Measurements from ENCODE around the gene SLC1A7.

Gene SLC1A7

GRCh38 chr1:53075206-53075605 is 67.2 kb downstream of the SLC1A7 start:
- no peak overlapping the region for H3K4me3 Mint-ChIP-seq
- H3K27ac Mint-ChIP-seq = no peak overlapping the region
- H3K36me3 Mint-ChIP-seq (ENCODE audit: low read depth) = no peaks in the 10 kb centered on the region
- H3K4me1 Mint-ChIP-seq (ENCODE audit: low read depth) = no peaks in the 10 kb centered on the region
- H3K27me3 Mint-ChIP-seq = no peaks in the 10 kb centered on the region
- H3K9me3 Mint-ChIP-seq = no peaks in the 10 kb centered on the region

- Mint-ChIP-seq H3K27ac (no peak overlapping the region), H3K4me1 (ENCODE audit: low read depth) (no peaks in the 10 kb centered on the region), H3K27me3 (no peaks in the 10 kb centered on the region), H3K4me3 (no peak overlapping the region), H3K36me3 (ENCODE audit: low read depth) (no peaks in the 10 kb centered on the region), H3K9me3 (no peaks in the 10 kb centered on the region)
Measured at GRCh38 chr1:53074313-53075154, 67.9 kb downstream of the SLC1A7 start.

GRCh38 chr1:53073868-53074311 is 68.5 kb downstream of the SLC1A7 start:
- no peak overlapping the region for H3K4me3 Mint-ChIP-seq
- H3K36me3 Mint-ChIP-seq (ENCODE audit: low read depth) = no peaks in the 10 kb centered on the region
- H3K4me1 Mint-ChIP-seq (ENCODE audit: low read depth) = no peaks in the 10 kb centered on the region
- H3K9me3 Mint-ChIP-seq = no peaks in the 10 kb centered on the region
- no peaks in the 10 kb centered on the region for H3K27me3 Mint-ChIP-seq
- H3K27ac Mint-ChIP-seq = no peak overlapping the region

- Mint-ChIP-seq H3K36me3 (ENCODE audit: low read depth) (no peaks in the 10 kb centered on the region), H3K4me3 (no peak overlapping the region), H3K27ac (no peak overlapping the region), H3K27me3 (no peaks in the 10 kb centered on the region), H3K4me1 (ENCODE audit: low read depth) (no peaks in the 10 kb centered on the region), H3K9me3 (no peaks in the 10 kb centered on the region)
Measured at GRCh38 chr1:53073287-53073686, 69.2 kb downstream of the SLC1A7 start.

GRCh38 chr1:53071915-53072314 is 70.5 kb downstream of the SLC1A7 start:
- H3K9me3 Mint-ChIP-seq = no peaks in the 10 kb centered on the region
- H3K4me3 Mint-ChIP-seq = no peak overlapping the region
- no peaks in the 10 kb centered on the region for H3K4me1 Mint-ChIP-seq (ENCODE audit: low read depth)
- no peaks in the 10 kb centered on the region for H3K27me3 Mint-ChIP-seq
- H3K36me3 Mint-ChIP-seq (ENCODE audit: low read depth) = no peaks in the 10 kb centered on the region
- no peak overlapping the region for H3K27ac Mint-ChIP-seq

- Mint-ChIP-seq H3K4me3 (no peak overlapping the region), H3K4me1 (ENCODE audit: low read depth) (no peaks in the 10 kb centered on the region)
Measured at GRCh38 chr1:53071167-53071865, 71.1 kb downstream of the SLC1A7 start.

GRCh38 chr1:53070621-53071020 is 71.8 kb downstream of the SLC1A7 start:
- Mint-ChIP-seq H3K4me1 (ENCODE audit: low read depth) (no peaks in the 10 kb centered on the region), H3K4me3 (no peak overlapping the region), H3K9me3 (no peaks in the 10 kb centered on the region), H3K27me3 (peaks cover 2% of the 10 kb centered on the region), H3K27ac (no peak overlapping the region), H3K36me3 (ENCODE audit: low read depth) (no peaks in the 10 kb centered on the region)

More at GRCh38 chr1:53071167-53071865, 71.1 kb downstream of the SLC1A7 start:
- Mint-ChIP-seq H3K9me3 (no peaks in the 10 kb centered on the region), H3K27ac (no peak overlapping the region), H3K27me3 (no peaks in the 10 kb centered on the region), H3K36me3 (ENCODE audit: low read depth) (no peaks in the 10 kb centered on the region)

GRCh38 chr1:53069663-53070327 is 72.6 kb downstream of the SLC1A7 start:
- no peak overlapping the region for H3K4me3 Mint-ChIP-seq
- H3K9me3 Mint-ChIP-seq = no peaks in the 10 kb centered on the region
- peaks cover 7% of the 10 kb centered on the region for H3K27me3 Mint-ChIP-seq
- no peak overlapping the region for H3K27ac Mint-ChIP-seq
- H3K36me3 Mint-ChIP-seq (ENCODE audit: low read depth) = no peaks in the 10 kb centered on the region
- no peaks in the 10 kb centered on the region for H3K4me1 Mint-ChIP-seq (ENCODE audit: low read depth)

GRCh38 chr1:53069265-53069662 is 73.2 kb downstream of the SLC1A7 start:
- Mint-ChIP-seq H3K4me3 (no peak overlapping the region), H3K4me1 (ENCODE audit: low read depth) (no peaks in the 10 kb centered on the region), H3K27ac (no peak overlapping the region), H3K27me3 (peaks cover 11% of the 10 kb centered on the region), H3K36me3 (ENCODE audit: low read depth) (no peaks in the 10 kb centered on the region), H3K9me3 (no peaks in the 10 kb centered on the region)

GRCh38 chr1:53068314-53069099 is 73.9 kb downstream of the SLC1A7 start:
- peaks cover 18% of the 10 kb centered on the region for H3K27me3 Mint-ChIP-seq
- H3K4me1 Mint-ChIP-seq (ENCODE audit: low read depth) = no peaks in the 10 kb centered on the region
- H3K36me3 Mint-ChIP-seq (ENCODE audit: low read depth) = no peaks in the 10 kb centered on the region
- H3K27ac Mint-ChIP-seq = no peak overlapping the region
- no peaks in the 10 kb centered on the region for H3K9me3 Mint-ChIP-seq
- H3K4me3 Mint-ChIP-seq = no peak overlapping the region

GRCh38 chr1:53067886-53068285 is 74.6 kb downstream of the SLC1A7 start:
- Mint-ChIP-seq H3K27ac (no peak overlapping the region), H3K9me3 (no peaks in the 10 kb centered on the region), H3K36me3 (ENCODE audit: low read depth) (no peaks in the 10 kb centered on the region), H3K4me1 (ENCODE audit: low read depth) (no peaks in the 10 kb centered on the region), H3K4me3 (no peak overlapping the region), H3K27me3 (peaks cover 24% of the 10 kb centered on the region)

- Mint-ChIP-seq H3K4me3 (no peak overlapping the region), H3K9me3 (no peaks in the 10 kb centered on the region), H3K27me3 (peaks cover 25% of the 10 kb centered on the region), H3K4me1 (ENCODE audit: low read depth) (no peaks in the 10 kb centered on the region), H3K27ac (no peak overlapping the region), H3K36me3 (ENCODE audit: low read depth) (no peaks in the 10 kb centered on the region)
Measured at GRCh38 chr1:53066891-53067738, 75.3 kb downstream of the SLC1A7 start.

GRCh38 chr1:53066488-53066887 is 76.0 kb downstream of the SLC1A7 start:
- Mint-ChIP-seq H3K4me3 (no peak overlapping the region), H3K4me1 (ENCODE audit: low read depth) (no peaks in the 10 kb centered on the region), H3K27ac (no peak overlapping the region), H3K36me3 (ENCODE audit: low read depth) (no peaks in the 10 kb centered on the region), H3K9me3 (no peaks in the 10 kb centered on the region), H3K27me3 (peaks cover 28% of the 10 kb centered on the region)

GRCh38 chr1:53065391-53065790 is 77.0 kb downstream of the SLC1A7 start:
- Mint-ChIP-seq H3K4me3 (no peak overlapping the region), H3K36me3 (ENCODE audit: low read depth) (no peaks in the 10 kb centered on the region), H3K4me1 (ENCODE audit: low read depth) (no peaks in the 10 kb centered on the region), H3K27me3 (peaks cover 39% of the 10 kb centered on the region), H3K27ac (no peak overlapping the region), H3K9me3 (no peaks in the 10 kb centered on the region)
